Measurements from ENCODE around the gene DEGS1.
"Not testable (repeated sequence)": the region's sequence is repeated elsewhere in the genome, so short reads cannot be mapped to it uniquely, and the experiment has no call there.

DEGS1 gene

GRCh38 chr1:224181453-224181810 is 1.6 kb upstream of the DEGS1 start:
- no peak for DNase-seq

GRCh38 chr1:224182057-224182865 is 779 bp upstream of the DEGS1 start:
- DNase-seq, result peak; percentile 86

DNA sequence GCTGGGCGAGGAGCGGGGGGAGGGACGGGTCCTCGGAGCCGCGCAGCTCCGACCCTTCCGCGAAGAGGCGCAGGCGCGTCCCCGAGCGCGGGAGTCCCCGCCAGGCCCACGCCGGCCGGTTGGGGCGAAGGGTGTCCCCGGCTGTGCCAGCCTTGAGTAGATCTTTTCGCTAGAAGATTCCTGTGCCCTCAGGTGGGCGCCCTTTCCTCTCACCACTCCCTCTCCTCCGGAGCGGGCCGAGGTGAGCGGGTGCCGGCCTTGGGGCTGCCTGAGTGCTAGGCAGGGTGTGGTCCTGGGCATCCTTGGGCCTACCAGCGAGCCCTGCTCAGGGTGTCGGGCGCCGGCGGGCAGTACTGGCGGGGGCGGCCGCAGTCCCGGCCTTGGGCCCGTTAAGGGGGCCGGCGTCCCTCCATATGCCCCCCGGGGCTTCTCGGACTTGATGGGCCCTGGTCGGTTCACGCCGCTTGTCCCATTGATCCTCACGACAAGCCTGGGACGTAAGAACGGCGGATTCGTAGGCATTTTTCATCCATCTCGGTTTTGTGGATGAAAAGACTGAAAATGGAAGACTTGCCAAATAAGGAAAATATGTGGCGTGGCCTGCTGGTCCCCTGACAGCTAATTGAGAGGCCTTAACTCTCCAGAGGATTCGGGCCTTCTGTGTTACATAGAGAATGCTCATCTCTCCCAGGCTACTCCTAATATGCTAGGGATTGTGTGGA is 712 bp downstream of the DEGS1 start:
- DNase-seq, result peak; percentile 67

- no peak for DNase-seq
Measured at GRCh38 chr1:224185208-224185607, 2.2 kb downstream of the DEGS1 start.

GRCh38 chr1:224188286-224188685 is 5.2 kb downstream of the DEGS1 start:
- DNase-seq, result no peak

- no peak for DNase-seq
Measured at GRCh38 chr1:224189561-224189960, 6.5 kb downstream of the DEGS1 start.

- DNase-seq, result no peak
Measured at GRCh38 chr1:224192082-224192788, 9.2 kb downstream of the DEGS1 start.

GRCh38 chr1:224193319-224193966 is 10.4 kb downstream of the DEGS1 start:
- no peak for DNase-seq

DNA sequence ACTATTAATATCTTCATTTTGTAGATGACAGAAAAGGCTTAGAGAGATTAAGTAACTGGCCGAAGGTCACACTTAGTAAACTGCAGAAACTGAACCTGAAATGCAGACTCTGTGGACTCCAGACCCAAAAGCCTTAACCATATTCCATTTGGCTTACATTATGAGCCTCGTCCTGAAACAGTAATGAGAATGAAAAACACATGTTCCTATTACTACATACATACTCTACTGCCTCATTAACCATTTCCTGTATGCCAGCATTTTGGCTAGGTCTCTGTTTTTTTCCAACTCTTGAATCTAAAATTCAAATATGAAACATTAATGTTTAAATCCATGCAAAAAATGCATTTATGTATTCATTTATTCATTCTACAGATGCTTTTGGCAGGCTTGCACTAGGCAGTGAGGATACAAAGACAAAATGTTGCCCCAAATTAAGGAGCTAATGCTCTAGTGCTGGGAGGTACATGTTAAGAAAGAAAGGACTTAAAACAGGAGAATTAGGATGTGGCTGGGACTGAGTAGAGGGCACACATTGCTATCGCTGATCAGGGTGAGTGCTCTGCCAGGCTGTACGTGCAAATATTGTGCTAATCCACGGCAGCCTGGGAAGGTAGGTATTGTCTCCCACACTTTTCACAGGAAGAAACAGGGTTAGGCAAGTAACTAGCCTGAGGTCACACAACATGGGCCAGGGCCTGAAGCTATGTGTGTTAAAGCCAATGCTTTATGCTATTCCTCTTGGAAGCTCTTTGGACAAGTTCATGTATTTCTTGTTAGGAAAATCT is 14.0 kb downstream of the DEGS1 start:
- no peak for DNase-seq

- no peak for DNase-seq
Measured at GRCh38 chr1:224198572-224198971, 15.5 kb downstream of the DEGS1 start.

GRCh38 chr1:224199679-224200078 is 16.6 kb downstream of the DEGS1 start:
- no peak for DNase-seq

- DNase-seq, result no peak
Measured at GRCh38 chr1:224201383-224201782, 18.3 kb downstream of the DEGS1 start.

DNA sequence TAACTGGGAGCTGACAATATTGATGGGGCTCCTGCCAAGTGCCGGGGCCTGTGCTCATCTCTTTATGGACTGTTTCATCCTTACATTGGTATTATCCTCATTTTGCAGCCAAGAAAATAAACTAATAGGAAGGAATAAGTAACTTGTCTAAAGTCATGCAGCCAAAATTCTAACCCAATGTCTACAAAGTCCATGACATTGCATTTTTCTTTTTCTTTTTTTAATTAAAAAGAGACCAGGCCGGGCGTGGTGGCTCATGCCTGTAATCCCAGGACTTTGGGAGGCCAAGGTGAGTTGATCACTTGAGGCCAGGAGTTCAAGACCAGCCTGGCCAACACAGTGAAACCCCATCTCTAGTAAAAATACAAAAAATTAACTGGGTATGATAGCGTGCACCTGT is 18.8 kb downstream of the DEGS1 start:
- DNase-seq, result no peak

DNA sequence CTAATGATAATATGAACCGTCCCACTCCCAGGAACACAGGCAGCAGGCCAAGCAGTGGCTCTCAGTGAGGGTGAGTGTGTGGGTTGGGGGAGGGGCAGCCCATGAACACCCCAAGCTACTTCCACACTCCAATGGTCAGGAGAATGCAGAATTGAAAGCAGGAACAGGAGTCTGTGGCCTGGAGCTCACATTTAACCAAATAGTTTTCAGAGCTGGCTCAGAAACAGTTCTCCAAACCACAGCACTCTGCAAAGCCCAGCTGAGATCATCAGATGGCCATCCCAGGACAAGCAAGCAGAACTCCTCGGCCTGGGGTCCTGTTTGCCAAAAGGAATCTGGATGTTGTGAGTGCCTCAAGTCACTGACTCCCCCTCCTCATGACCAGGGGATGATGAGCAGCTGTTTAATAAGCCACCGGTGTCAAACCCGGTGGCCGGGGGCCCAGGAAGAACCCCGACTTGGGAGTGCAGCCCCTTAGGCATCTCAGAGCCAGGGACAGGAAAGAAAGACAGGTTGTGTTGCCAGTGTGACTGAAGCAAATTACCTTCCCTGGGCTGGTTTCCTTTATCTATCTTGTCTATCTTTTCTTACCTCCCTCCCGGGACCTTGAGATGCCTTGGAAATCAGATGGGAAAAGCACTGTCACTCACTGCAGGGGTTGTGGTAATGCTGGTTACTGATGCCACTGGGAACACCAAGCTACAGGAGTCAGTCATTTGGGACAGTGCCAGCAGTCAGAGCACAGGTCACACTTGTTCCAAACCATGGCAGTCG is 20.4 kb downstream of the DEGS1 start:
- no peak for DNase-seq

GRCh38 chr1:224205438-224205840 is 22.4 kb downstream of the DEGS1 start:
- DNase-seq, result peak; percentile 20

DNA sequence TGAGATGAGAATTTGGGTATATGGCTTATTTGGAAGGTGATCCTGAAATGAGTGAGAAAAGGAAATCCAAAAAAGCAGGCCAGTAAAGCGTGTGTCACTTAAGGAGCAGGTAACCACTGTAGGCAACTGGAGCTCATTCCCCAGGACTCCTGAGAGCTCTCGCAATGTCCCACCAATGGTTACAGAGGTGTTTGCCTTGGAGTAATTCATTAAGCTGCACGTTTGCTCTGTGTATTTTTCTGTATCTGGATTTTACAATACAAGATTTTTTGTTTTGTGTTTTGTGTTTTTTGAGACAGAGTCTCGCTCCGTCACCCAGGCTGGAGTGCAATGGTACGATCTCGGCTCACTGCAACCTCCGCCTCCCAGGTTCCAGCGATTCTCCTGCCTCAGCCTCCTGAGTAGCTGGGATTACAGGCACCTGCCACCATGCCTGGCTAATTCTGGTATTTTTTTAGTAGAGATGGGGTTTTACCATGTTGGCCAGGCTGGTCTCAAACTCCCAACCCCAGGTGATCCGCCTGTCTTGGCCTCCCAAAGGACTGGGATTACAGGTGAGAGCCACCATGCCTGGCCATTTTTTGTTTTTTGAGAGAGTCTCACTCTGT is 23.0 kb downstream of the DEGS1 start:
- not testable (repeated sequence) for DNase-seq

DNA sequence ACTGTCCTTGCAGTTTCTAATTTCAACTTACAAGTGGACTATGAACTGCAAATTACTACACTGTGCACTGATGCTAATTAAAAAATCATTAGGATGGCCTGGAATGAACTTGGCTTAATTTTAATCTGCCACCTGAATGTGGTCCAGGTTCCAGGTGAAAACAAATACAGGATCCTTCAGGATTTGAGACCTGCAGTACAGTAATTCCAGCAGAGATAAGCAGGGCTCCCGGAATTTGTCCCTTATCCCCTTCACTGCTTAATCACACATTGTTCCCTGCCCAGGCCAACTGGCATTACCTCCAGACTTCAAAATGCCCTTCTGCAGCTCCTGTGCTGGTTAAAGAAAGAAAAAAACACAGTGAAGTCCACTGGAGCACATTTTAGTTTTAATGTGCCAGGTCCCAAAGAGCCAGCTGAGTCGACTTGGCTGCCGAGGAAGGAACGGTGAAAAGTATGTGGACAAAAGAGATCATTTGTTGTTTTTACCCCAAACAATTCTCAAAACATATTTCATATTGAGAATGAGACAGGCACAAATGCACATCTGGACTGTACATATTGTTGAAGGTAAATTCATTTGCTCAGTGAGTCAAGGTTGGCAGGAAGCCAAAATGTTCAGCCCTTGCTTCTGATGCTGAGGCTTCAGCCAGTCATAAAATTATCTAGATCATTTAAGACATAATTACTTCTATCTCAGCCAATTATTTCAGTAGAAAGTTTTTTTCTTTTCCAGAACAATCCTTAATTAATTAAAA is 28.3 kb downstream of the DEGS1 start:
- no peak for DNase-seq

GRCh38 chr1:224212618-224213061 is 29.6 kb downstream of the DEGS1 start:
- no peak for DNase-seq

DNA sequence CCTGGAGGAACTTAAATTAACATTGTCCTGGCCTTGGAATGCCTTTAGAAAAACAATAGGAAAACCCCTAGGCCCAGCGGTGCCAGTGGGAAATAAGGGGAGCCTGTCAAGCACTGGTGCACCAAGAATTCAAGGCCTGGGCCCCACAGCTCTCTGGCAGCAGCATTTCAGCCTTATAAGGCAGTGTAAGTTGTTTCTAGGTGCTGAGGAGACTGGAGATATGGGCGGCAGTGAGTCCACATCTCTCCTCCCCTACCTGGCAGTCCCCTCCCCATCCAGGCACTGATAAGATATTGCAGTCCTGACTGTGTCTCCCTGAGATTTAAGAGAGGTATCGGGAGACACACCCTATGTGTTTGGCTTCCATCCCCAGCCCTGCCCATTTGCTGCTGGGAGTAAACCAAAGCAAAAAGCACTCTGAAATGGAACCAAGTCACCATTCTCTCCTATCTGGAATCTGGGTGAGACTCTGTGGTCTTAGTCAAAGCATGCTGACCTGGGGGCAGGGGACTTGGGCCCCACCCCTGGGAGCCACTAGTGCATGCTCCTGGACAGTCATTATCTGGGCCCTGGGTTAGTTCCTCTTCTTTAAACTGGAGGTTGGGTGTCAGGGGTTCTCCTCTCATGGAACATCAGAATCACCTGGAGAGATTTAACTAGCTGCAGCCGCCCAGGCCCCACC is 30.5 kb downstream of the DEGS1 start:
- DNase-seq, result no peak

DNA sequence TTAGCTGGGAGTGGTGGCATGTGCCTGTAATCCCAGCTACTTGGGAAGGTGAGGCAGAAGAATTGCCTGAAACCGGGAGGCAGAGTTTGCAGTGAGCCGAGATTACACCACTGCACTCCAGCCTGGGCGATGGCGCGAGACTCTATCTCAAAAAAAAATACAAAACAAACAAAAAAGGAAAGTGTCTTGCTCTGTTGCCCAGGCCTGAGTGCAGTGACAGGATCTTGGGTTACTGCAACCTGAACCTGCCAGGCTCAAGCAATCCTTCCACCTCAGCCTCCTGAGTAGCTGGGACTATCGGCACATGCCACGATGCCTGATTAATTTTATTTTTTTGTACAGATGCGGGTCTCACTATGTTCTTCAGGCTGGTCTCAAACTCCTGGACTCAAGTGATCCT is 33.3 kb downstream of the DEGS1 start:
- no peak for DNase-seq

Data from CD4-positive, alpha-beta T cell treated with Interleukin-17A for 1 hour (primary cell).